CD4-positive, CD25-positive, alpha-beta regulatory T cell (primary cell): Measurements from ENCODE around the gene VSTM2B. TPM values are rescaled to one million over a fixed set of nuclear protein-coding genes. Genes with fewer than 3 reads are reported as not detected.

Experiments used
- ATAC-seq, 2 donors: fragments of 150-1000 bp; cut with Tn5 transposase; one replicate each; pipeline ENCODE4 v1.10.0; 2021; ENCODE audit warnings: low read depth in 2 of 2, moderate number of reproducible peaks in 2 of 2, moderate library complexity in 1 of 2
- DNase-seq, 3 donors: peaks; one replicate each; pipeline versions ENCODE4 v3.0.0 to v3.0.0-alpha.2; 2012 to 2022; ENCODE audit warnings: mixed read lengths in 1 of 3
- H3K27ac ChIP-seq: one replicate; pipeline ENCODE4 v1.7.0; 2013; ENCODE audit warnings: mild to moderate bottlenecking, low read length; ENCODE audit not compliant: insufficient read depth, poor library complexity, severe bottlenecking
- H3K27me3 ChIP-seq: one replicate; pipeline ENCODE4 v1.7.0; 2013; ENCODE audit warnings: low read length; ENCODE audit not compliant: control insufficient read depth, insufficient read depth
- H3K36me3 ChIP-seq: one replicate; pipeline ENCODE4 v1.7.0; 2013; ENCODE audit warnings: mild to moderate bottlenecking, low read length, moderate library complexity; ENCODE audit not compliant: control insufficient read depth, insufficient read depth
- H3K4me1 ChIP-seq: 2 replicates; pipeline ENCODE4 v1.7.0; 2013; ENCODE audit warnings: mild to moderate bottlenecking, low read length; ENCODE audit not compliant: insufficient read depth, control insufficient read depth, poor library complexity, severe bottlenecking
- H3K4me3 ChIP-seq: one replicate; pipeline ENCODE4 v1.7.0; 2013; ENCODE audit warnings: low read depth, mild to moderate bottlenecking, low read length, moderate library complexity
- H3K9me3 ChIP-seq, 2 experiments: 1 replicate in 1 of 2; 2 replicates in 1 of 2; pipeline ENCODE4 v1.7.0; 2013; ENCODE audit warnings: low read length in 2 of 2, mild to moderate bottlenecking in 1 of 2, moderate library complexity in 1 of 2; ENCODE audit not compliant: control insufficient read depth in 2 of 2
- H3K27ac Mint-ChIP-seq, 3 donors: one replicate each; pipeline ENCODE4 v1.8.0; 2020 to 2022; ENCODE audit warnings: mild to moderate bottlenecking in 3 of 3, mixed read lengths in 3 of 3, moderate library complexity in 2 of 3
- H3K27me3 Mint-ChIP-seq: one replicate; pipeline ENCODE4 v1.8.0; 2022; ENCODE audit warnings: mild to moderate bottlenecking, mixed read lengths
- H3K36me3 Mint-ChIP-seq: one replicate; pipeline ENCODE4 v1.8.0; 2020; ENCODE audit warnings: mixed read lengths
- H3K4me1 Mint-ChIP-seq, 4 donors: one replicate each; pipeline ENCODE4 v1.8.0; 2020 to 2022; ENCODE audit warnings: mixed read lengths in 4 of 4, mild to moderate bottlenecking in 1 of 4
- H3K4me3 Mint-ChIP-seq, 4 donors: one replicate each; pipeline ENCODE4 v1.8.0; 2020 to 2022; ENCODE audit warnings: mild to moderate bottlenecking in 4 of 4, mixed read lengths in 4 of 4, moderate library complexity in 3 of 4
- H3K9me3 Mint-ChIP-seq, 7 donors: one replicate each; pipeline ENCODE4 v1.8.0; 2020 to 2022; ENCODE audit warnings: mixed read lengths in 7 of 7, mild to moderate bottlenecking in 3 of 7, moderate library complexity in 2 of 7
- polyA plus RNA-seq, 4 donors: library from polyadenylated mRNA; unstranded; fragments of 300-500 nt; fragmentation: Illumina TruSeq; gene quantifications; one replicate each; pipeline ENCODE4 v1.2.3, GENCODE V29; 2021
- total RNA-seq: library from RNA; stranded (reverse); gene quantifications from one replicate; pipeline ENCODE4 v1.2.3, GENCODE V29; 2022

Gene VSTM2B
- total and polyA plus RNA-seq, 5 donors from 2014 or later: not detected

DNA sequence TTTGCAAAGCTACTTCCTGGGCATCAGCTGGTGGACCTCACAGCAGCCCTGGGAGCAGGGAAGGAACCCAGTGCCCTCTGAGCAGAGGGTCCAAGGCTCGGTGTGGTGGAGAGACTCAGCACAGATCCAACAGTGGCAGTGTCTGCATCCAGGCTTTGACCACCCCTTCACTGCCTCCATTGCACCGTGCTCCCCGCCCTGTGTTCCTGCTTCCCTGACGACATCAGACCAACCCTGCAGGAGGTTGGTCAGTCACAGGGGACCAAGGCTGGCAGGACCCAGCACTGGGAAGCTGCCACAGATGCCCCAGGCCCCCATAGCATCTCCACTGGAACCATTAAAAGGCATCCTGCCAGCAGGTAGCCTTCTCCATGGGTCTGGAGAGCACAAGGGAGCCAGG, 7.8 kb upstream of the VSTM2B start:
- peaks cover 19% of the 10 kb centered on the region for H3K27me3 Mint-ChIP-seq
- ATAC-seq: no peak
- no peaks in the 10 kb centered on the region for H3K9me3 ChIP-seq
- no peaks in the 10 kb centered on the region for H3K4me1 Mint-ChIP-seq
- no peaks in the 10 kb centered on the region for H3K36me3 ChIP-seq
- no peaks in the 10 kb centered on the region for H3K36me3 Mint-ChIP-seq
- H3K4me3 Mint-ChIP-seq: no peak overlapping the region
- H3K27ac ChIP-seq: no peak overlapping the region
- H3K4me1 ChIP-seq: no peaks in the 10 kb centered on the region
- peaks cover 2% of the 10 kb centered on the region for H3K27me3 ChIP-seq
- H3K4me3 ChIP-seq: no peak overlapping the region
- no peak overlapping the region for H3K27ac Mint-ChIP-seq
- no peak for DNase-seq
- H3K9me3 Mint-ChIP-seq: no peaks in the 10 kb centered on the region

GRCh38 chr19:29519146-29519545, 6.6 kb upstream of the VSTM2B start:
- no peak overlapping the region for H3K4me3 ChIP-seq
- H3K27ac Mint-ChIP-seq: no peak overlapping the region
- H3K36me3 Mint-ChIP-seq: no peaks in the 10 kb centered on the region
- H3K27me3 Mint-ChIP-seq: peaks cover 31% of the 10 kb centered on the region
- no peak for ATAC-seq
- no peak for DNase-seq
- no peaks in the 10 kb centered on the region for H3K9me3 ChIP-seq
- no peak overlapping the region for H3K4me3 Mint-ChIP-seq
- no peaks in the 10 kb centered on the region for H3K36me3 ChIP-seq
- H3K4me1 ChIP-seq: no peaks in the 10 kb centered on the region
- H3K27ac ChIP-seq: no peak overlapping the region
- H3K9me3 Mint-ChIP-seq: peaks cover 0 to 4% (median 0%) of the 10 kb centered on the region in 7 donors
- peaks cover 0 to 2% (median 0%) of the 10 kb centered on the region in 4 donors for H3K4me1 Mint-ChIP-seq
- peaks cover 13% of the 10 kb centered on the region for H3K27me3 ChIP-seq

DNA sequence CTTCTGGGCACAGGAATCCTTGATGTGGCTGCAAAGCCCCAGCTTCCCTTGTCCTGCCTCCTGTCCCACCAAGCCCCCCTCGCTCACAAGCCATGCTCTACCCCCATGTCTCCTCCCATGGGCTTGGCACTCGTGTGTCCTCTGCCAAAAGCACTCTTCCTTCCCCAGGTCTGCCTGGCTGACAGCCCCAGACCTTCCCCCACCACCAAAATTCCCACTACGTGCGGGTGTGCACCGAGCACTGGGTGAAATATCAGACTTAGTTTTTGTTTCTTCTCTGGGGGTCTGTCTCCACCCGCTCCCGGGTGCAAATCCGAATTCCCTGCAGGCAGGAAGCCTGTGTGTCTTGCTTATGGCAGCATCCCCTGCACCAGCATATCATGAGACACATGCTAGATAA, 5.9 kb upstream of the VSTM2B start:
- H3K9me3 ChIP-seq: no peaks in the 10 kb centered on the region
- Mint-ChIP-seq H3K9me3 (peaks cover 0 to 4% (median under 1%) of the 10 kb centered on the region in 7 donors), H3K4me3 (no peak overlapping the region), H3K4me1 (peaks cover 0 to 3% (median 0%) of the 10 kb centered on the region in 4 donors), H3K27ac (no peak overlapping the region), H3K27me3 (peaks cover 38% of the 10 kb centered on the region), H3K36me3 (no peaks in the 10 kb centered on the region)
- no peaks in the 10 kb centered on the region for H3K4me1 ChIP-seq
- no peak overlapping the region for H3K4me3 ChIP-seq
- no peak for ATAC-seq
- H3K27ac ChIP-seq: no peak overlapping the region
- H3K27me3 ChIP-seq: peaks cover 13% of the 10 kb centered on the region
- no peak for DNase-seq
- H3K36me3 ChIP-seq: no peaks in the 10 kb centered on the region

DNA sequence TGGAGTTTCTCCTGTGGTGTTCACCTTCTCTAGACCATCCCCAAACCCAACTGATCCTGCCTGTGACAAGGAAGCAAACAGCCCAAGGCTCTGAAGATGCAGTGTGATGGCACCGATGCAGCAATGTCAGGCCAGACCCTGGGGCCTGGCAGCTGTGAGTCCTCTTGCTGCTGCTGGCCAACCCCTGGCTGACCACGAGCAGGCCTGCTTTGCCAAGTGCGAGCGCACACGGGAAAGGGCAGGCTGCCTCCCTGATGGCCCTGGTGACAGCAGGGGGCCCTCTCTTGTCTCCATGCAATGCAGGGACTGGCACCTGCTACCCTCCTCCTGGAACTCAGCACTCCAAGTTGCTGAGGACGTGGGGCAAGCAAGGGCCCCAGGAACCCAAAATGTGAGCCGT, 5.4 kb upstream of the VSTM2B start:
- peaks cover 13% of the 10 kb centered on the region for H3K27me3 ChIP-seq
- Mint-ChIP-seq H3K27ac (no peak overlapping the region), H3K4me1 (peaks cover 0 to 4% (median 0%) of the 10 kb centered on the region in 4 donors), H3K36me3 (no peaks in the 10 kb centered on the region), H3K9me3 (peaks cover 0 to 4% (median 1%) of the 10 kb centered on the region in 7 donors), H3K4me3 (no peak overlapping the region), H3K27me3 (peaks cover 41% of the 10 kb centered on the region)
- no peaks in the 10 kb centered on the region for H3K9me3 ChIP-seq
- no peaks in the 10 kb centered on the region for H3K36me3 ChIP-seq
- H3K4me3 ChIP-seq: no peak overlapping the region
- H3K4me1 ChIP-seq: no peaks in the 10 kb centered on the region
- H3K27ac ChIP-seq: no peak overlapping the region
- DNase-seq (no peak), ATAC-seq (no peak)

DNA sequence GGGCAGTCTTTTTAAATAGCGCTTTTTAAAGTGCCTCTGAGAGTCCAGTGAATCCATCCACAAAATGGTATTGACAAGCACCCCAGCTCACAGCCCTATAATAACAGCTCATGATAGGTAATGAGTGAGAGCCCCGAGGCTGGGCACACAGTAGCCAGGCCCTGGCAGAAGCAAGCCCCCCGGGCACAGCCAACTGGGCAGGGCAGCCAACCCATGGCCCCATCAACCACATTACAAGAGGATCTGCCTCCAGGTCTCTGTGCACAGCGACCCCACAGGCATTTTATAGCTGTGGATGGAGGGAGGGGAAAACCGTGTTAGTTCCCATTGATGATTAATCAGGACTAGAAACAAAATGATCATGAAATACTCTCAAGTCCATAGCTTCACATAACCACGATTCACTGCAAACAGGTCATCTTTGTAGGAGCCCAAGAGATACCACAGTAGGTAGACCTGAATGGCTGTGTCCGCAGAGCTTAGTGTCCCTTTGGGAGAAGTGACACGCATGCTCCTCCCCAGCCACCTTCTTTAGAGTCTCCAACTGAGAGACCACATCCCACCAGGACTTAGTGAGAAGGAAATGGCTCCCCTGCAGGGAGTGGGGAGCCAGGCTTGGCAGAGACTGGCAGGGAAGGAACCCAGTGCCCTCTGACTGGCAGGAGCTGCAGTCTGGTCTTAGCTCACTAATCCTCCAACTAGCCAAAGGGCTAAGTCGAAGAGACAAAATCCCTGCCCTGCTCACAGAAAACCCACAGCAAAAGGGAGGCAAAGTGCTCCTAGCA, 4.3 kb upstream of the VSTM2B start:
- no peaks in the 10 kb centered on the region for H3K36me3 ChIP-seq
- no peaks in the 10 kb centered on the region for H3K9me3 ChIP-seq
- Mint-ChIP-seq H3K4me1 (peaks cover 0 to 4% (median 0%) of the 10 kb centered on the region in 4 donors), H3K9me3 (peaks cover 0 to 4% (median 1%) of the 10 kb centered on the region in 7 donors), H3K27me3 (peaks cover 41% of the 10 kb centered on the region), H3K36me3 (no peaks in the 10 kb centered on the region), H3K4me3 (no peak overlapping the region), H3K27ac (no peak overlapping the region)
- ATAC-seq (no peak), DNase-seq (no peak)
- no peak overlapping the region for H3K4me3 ChIP-seq
- H3K27ac ChIP-seq: no peak overlapping the region
- peaks cover 4% of the 10 kb centered on the region for H3K4me1 ChIP-seq
- peaks cover 13% of the 10 kb centered on the region for H3K27me3 ChIP-seq

DNA sequence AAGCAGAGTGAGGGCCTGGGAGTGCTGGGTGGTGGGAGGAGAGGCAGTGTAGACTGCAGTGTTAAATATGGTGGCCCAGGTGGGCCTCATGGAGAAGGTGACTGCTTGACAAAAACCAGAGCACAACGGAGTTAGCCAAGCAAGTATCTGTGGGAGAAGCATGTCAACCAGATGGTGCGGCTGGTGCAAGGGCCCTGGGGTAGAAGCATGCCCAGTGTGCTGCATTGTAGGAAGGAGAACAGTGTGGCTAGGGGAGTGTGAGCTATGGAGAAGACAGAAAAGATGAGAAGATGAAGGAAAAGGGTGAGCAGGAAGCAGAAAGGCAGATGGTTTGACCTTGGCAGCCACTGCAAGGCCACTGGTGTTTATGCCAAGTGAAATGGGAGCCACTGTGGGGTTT, 2.2 kb upstream of the VSTM2B start:
- no peaks in the 10 kb centered on the region for H3K36me3 ChIP-seq
- peaks cover 54% of the 10 kb centered on the region for H3K27me3 Mint-ChIP-seq
- H3K27ac ChIP-seq: no peak overlapping the region
- peaks cover 23% of the 10 kb centered on the region for H3K4me1 ChIP-seq
- H3K9me3 ChIP-seq: no peaks in the 10 kb centered on the region
- peaks cover 13% of the 10 kb centered on the region for H3K27me3 ChIP-seq
- H3K4me3 Mint-ChIP-seq: peak overlapping the region in 1 of 4 donors; percentile 37
- H3K36me3 Mint-ChIP-seq: no peaks in the 10 kb centered on the region
- H3K9me3 Mint-ChIP-seq: peaks cover 0 to 4% (median 1%) of the 10 kb centered on the region in 7 donors
- ATAC-seq (no peak), DNase-seq (no peak)
- H3K27ac Mint-ChIP-seq: no peak overlapping the region
- H3K4me1 Mint-ChIP-seq: peaks cover 0 to 19% (median 4%) of the 10 kb centered on the region in 4 donors
- H3K4me3 ChIP-seq: no peak overlapping the region

DNA sequence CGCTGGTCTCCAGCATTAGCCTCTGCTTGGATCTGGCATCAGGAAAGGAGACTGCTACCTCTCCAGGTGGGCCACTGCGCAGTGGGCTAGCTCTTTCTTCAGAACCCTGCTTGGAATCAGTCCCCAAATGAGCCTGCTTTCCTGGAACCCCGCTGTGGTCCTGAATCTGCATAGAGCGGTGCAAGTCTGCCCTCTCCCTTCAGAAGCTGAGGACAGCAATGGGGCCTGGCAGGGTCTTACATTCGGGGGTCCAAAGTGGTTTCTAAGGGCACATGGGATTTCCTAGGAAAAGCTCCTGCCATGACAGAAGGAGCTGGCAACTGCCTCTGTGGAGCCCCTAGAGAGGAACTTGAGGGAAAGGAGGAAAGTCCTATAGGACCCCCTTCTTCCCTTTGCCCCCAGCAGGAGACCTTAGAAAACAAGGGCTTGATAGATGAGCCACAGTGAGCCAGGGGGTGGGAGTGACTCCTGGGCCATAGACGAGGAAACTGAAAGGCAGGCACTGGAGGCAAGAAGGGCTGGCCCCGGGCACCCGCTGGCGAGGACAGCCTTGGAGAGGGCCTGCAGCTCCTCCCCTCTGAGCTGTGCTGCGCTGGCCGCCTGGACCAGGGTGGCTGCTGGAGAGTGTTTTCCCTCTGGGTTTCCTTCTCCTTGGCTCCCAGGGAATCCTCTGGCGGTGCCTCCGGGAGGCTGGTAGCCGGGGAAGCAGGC, 1.4 kb upstream of the VSTM2B start:
- H3K4me3 ChIP-seq: no peak overlapping the region
- ATAC-seq: no peak
- Mint-ChIP-seq H3K4me1 (peaks cover 0 to 27% (median 5%) of the 10 kb centered on the region in 4 donors), H3K27me3 (peaks cover 62% of the 10 kb centered on the region), H3K36me3 (no peaks in the 10 kb centered on the region), H3K4me3 (peak overlapping the region in 2 of 4 donors; percentile 21 to 48), H3K27ac (no peak overlapping the region), H3K9me3 (peaks cover 0 to 5% (median 1%) of the 10 kb centered on the region in 7 donors)
- no peak overlapping the region for H3K27ac ChIP-seq
- H3K36me3 ChIP-seq: no peaks in the 10 kb centered on the region
- H3K27me3 ChIP-seq: peaks cover 11% of the 10 kb centered on the region
- DNase-seq: no peak
- H3K9me3 ChIP-seq: no peaks in the 10 kb centered on the region
- H3K4me1 ChIP-seq: peaks cover 27% of the 10 kb centered on the region
